ENCODE data around the gene MBD5. TPM values are rescaled to one million over a fixed set of nuclear protein-coding genes. Genes with fewer than 3 reads are reported as not detected.

Gene MBD5
- total and polyA plus RNA-seq, 9 donors = 12.2 to 23.6 (median 19.6) TPM

DNA sequence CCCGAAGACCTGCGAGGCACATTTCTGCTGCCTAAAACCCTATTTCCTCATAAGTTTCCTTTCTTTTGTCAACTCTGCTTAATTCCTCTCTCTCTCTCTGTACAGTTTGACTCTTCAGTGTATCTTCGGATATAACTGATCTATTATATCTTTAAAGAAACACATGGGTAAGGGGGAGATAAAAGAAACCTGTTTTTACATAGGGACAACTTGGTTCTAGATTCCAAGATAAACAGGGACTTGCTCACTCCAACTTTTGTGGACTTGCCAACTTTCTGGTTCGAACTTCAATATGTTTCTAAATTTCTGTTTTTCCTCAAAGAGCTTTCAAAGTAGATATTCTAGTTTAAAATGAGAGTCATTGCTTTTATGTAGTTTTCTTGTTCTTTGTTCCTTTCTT, 441.0 kb downstream of the MBD5 start:
- Histone ChIP-seq H3K4me3 (ENCODE audit: low read length) (no peak overlapping the region), H3K4me1 (ENCODE audit: control insufficient read depth, insufficient read depth, low read length) (no peaks in the 10 kb centered on the region), H3K27me3 (ENCODE audit: control insufficient read depth, insufficient read depth, low read length) (no peaks in the 10 kb centered on the region), H3K9me3 (replicated peaks; ENCODE audit: control insufficient read depth, low read depth, low read length) (no peaks in the 10 kb centered on the region), H3K27ac (ENCODE audit: low read length) (no peak overlapping the region), H3K36me3 (ENCODE audit: control insufficient read depth, insufficient read depth, low read length) (no peaks in the 10 kb centered on the region)
- no peak for DNase-seq
- 100% methylated on average over 2 of the region's 4 CpGs for WGBS (ENCODE audit: insufficient coverage)

GRCh38 chr2:148475626-148476025, 454.7 kb downstream of the MBD5 start:
- Histone ChIP-seq H3K4me3 (ENCODE audit: low read length) (no peak overlapping the region), H3K27ac (ENCODE audit: low read length) (no peak overlapping the region), H3K4me1 (ENCODE audit: control insufficient read depth, insufficient read depth, low read length) (no peaks in the 10 kb centered on the region), H3K9me3 (replicated peaks; ENCODE audit: control insufficient read depth, low read depth, low read length) (no peaks in the 10 kb centered on the region), H3K36me3 (ENCODE audit: control insufficient read depth, insufficient read depth, low read length) (no peaks in the 10 kb centered on the region), H3K27me3 (ENCODE audit: control insufficient read depth, insufficient read depth, low read length) (no peaks in the 10 kb centered on the region)
- no CpG with 5 or more reads among the region's 1 CpG for WGBS (ENCODE audit: insufficient coverage)
- no peak for DNase-seq

GRCh38 chr2:148479398-148479797, 458.5 kb downstream of the MBD5 start:
- no peaks in the 10 kb centered on the region for H3K27me3 ChIP-seq (ENCODE audit: control insufficient read depth, insufficient read depth, low read length)
- no peaks in the 10 kb centered on the region for H3K9me3 ChIP-seq (replicated peaks; ENCODE audit: control insufficient read depth, low read depth, low read length)
- H3K36me3 ChIP-seq (ENCODE audit: control insufficient read depth, insufficient read depth, low read length) = no peaks in the 10 kb centered on the region
- no peak overlapping the region for H3K27ac ChIP-seq (ENCODE audit: low read length)
- peaks cover 2% of the 10 kb centered on the region for H3K4me1 ChIP-seq (ENCODE audit: control insufficient read depth, insufficient read depth, low read length)
- no peak for DNase-seq
- WGBS (ENCODE audit: insufficient coverage) = no CpG with 5 or more reads among the region's 3 CpGs
- H3K4me3 ChIP-seq (ENCODE audit: low read length) = no peak overlapping the region

- Histone ChIP-seq H3K9me3 (replicated peaks; ENCODE audit: control insufficient read depth, low read depth, low read length) (no peaks in the 10 kb centered on the region), H3K27me3 (ENCODE audit: control insufficient read depth, insufficient read depth, low read length) (no peaks in the 10 kb centered on the region), H3K36me3 (ENCODE audit: control insufficient read depth, insufficient read depth, low read length) (no peaks in the 10 kb centered on the region), H3K4me3 (ENCODE audit: low read length) (no peak overlapping the region), H3K27ac (ENCODE audit: low read length) (no peak overlapping the region), H3K4me1 (ENCODE audit: control insufficient read depth, insufficient read depth, low read length) (peaks cover 2% of the 10 kb centered on the region)
- peak; percentile 17 for DNase-seq
- WGBS (ENCODE audit: insufficient coverage) = 31% methylated on average over 4 of the region's 4 CpGs
These were observed 462.8 kb downstream of the MBD5 start for GRCh38 chr2:148483665-148484064.

GRCh38 chr2:148484066-148484465, 463.2 kb downstream of the MBD5 start:
- H3K9me3 ChIP-seq (replicated peaks; ENCODE audit: control insufficient read depth, low read depth, low read length) = no peaks in the 10 kb centered on the region
- H3K36me3 ChIP-seq (ENCODE audit: control insufficient read depth, insufficient read depth, low read length) = no peaks in the 10 kb centered on the region
- no peak overlapping the region for H3K4me3 ChIP-seq (ENCODE audit: low read length)
- no peak overlapping the region for H3K27ac ChIP-seq (ENCODE audit: low read length)
- peaks cover 2% of the 10 kb centered on the region for H3K4me1 ChIP-seq (ENCODE audit: control insufficient read depth, insufficient read depth, low read length)
- no peak for DNase-seq
- no peaks in the 10 kb centered on the region for H3K27me3 ChIP-seq (ENCODE audit: control insufficient read depth, insufficient read depth, low read length)
- WGBS (ENCODE audit: insufficient coverage) = no CpG with 5 or more reads among the region's 1 CpG

DNA sequence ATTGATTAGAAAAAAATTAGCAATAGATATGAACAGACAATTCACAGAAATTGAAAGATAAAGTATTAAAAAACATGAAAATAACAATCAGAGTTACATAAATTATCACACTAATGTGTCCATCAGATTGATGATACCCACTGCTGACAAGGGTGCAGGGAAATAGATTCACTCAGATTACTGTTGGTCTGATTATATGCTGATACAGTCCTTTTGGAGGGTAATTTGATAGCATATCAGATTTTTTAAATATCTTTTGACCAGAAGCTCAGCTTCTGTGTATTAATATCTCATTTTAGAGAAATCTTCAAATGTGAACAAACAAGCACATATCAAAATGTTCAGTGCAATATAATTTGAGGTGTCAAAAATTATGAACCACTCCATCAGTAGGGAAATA, 465.8 kb downstream of the MBD5 start:
- H3K36me3 ChIP-seq (ENCODE audit: control insufficient read depth, insufficient read depth, low read length) = peaks cover 11% of the 10 kb centered on the region
- no peaks in the 10 kb centered on the region for H3K27me3 ChIP-seq (ENCODE audit: control insufficient read depth, insufficient read depth, low read length)
- no peak overlapping the region for H3K4me3 ChIP-seq (ENCODE audit: low read length)
- H3K9me3 ChIP-seq (replicated peaks; ENCODE audit: control insufficient read depth, low read depth, low read length) = no peaks in the 10 kb centered on the region
- no peak overlapping the region for H3K27ac ChIP-seq (ENCODE audit: low read length)
- no peak for DNase-seq
- H3K4me1 ChIP-seq (ENCODE audit: control insufficient read depth, insufficient read depth, low read length) = peaks cover 2% of the 10 kb centered on the region

DNA sequence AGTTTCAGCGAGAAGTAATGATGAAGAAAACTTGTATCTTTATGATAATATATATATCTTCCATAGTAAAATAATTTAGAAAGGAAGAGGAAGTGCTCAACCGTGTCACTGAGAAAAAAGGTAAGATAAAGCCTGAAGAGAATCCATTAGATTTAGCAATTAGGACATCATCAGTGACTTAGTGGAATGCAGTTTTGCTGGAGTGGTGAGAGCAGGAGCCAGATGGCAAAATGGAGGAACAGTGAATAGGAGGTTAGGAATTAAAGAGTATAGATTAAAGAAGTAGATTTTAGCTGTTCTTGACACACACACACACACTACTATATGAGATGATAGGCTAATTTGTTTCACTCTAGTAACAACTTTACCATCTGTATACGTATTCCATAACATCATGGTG, 466.5 kb downstream of the MBD5 start:
- Histone ChIP-seq H3K9me3 (replicated peaks; ENCODE audit: control insufficient read depth, low read depth, low read length) (no peaks in the 10 kb centered on the region), H3K4me1 (ENCODE audit: control insufficient read depth, insufficient read depth, low read length) (peaks cover 2% of the 10 kb centered on the region), H3K27ac (ENCODE audit: low read length) (no peak overlapping the region), H3K36me3 (ENCODE audit: control insufficient read depth, insufficient read depth, low read length) (peaks cover 11% of the 10 kb centered on the region), H3K4me3 (ENCODE audit: low read length) (no peak overlapping the region), H3K27me3 (ENCODE audit: control insufficient read depth, insufficient read depth, low read length) (no peaks in the 10 kb centered on the region)
- DNase-seq = no peak
- WGBS (ENCODE audit: insufficient coverage) = no CpG with 5 or more reads among the region's 3 CpGs

DNA sequence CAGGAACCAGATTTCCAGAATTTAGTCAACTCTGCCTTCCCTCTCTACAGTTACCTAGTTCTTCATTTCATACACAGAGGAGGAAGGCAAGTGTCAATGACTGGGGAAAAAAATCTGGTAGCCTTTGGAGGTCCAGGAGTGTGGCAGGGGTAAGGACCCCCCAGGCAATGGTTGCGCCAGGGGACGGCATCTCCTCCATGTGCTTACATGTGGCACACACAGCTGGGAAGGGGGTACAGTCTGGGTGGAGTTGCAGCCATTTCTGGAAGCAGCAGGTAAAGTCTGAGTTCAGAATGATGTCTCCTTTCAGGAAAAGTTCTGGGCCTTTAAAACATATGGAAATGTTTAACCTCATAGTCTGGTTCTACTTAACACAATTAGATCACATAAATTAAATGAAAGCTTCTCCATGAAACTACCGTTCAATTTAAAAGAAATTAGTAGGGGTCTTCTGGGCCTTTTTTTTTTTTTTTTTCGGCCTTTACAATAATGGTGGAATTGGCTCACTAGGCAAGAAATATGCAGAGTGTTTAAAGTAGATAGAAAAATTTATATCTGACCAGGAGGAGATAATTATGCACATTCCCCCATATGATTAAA, 470.0 kb downstream of the MBD5 start:
- no peak for DNase-seq
- 33% methylated on average over 2 of the region's 4 CpGs for WGBS (ENCODE audit: insufficient coverage)
- Histone ChIP-seq H3K9me3 (replicated peaks; ENCODE audit: control insufficient read depth, low read depth, low read length) (no peaks in the 10 kb centered on the region), H3K4me3 (ENCODE audit: low read length) (no peak overlapping the region), H3K27me3 (ENCODE audit: control insufficient read depth, insufficient read depth, low read length) (no peaks in the 10 kb centered on the region), H3K36me3 (ENCODE audit: control insufficient read depth, insufficient read depth, low read length) (peaks cover 11% of the 10 kb centered on the region), H3K27ac (ENCODE audit: low read length) (no peak overlapping the region), H3K4me1 (ENCODE audit: control insufficient read depth, insufficient read depth, low read length) (no peaks in the 10 kb centered on the region)

DNA sequence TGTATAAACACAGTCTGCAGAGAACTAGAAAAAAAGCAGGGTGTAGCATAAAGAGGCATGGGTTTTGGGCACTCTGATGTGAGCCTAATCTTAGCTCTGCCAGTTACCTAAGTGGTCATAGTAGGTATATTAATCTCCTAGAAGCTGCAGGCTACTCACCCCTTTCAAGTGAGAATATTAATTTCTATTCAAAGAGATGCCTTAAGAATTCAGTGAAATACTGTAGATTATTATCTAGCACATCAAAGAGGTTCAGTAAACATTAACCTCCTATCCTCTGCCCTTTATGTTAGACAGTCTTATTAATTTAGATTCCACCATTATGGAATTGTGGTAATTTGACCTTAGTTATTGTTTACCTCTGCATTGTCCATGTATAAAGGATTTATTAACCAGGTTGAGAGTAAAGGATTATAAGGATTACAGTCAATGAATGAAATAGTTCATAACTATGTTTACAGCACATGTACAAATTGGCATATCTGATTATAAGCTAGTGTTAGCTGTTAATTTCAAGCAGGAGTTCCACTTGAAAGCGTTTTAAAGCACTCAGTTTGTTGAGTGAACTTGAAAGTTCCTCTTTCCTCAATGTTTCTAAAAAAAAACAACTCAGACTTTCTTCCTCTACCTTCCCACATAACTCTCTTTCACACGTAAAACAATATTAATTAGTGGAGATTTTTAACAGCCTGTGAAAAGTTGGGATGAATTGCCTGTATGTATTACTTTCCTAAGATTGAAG, 473.1 kb downstream of the MBD5 start:
- Histone ChIP-seq H3K4me3 (ENCODE audit: low read length) (no peak overlapping the region), H3K4me1 (ENCODE audit: control insufficient read depth, insufficient read depth, low read length) (no peaks in the 10 kb centered on the region), H3K27ac (ENCODE audit: low read length) (no peak overlapping the region), H3K27me3 (ENCODE audit: control insufficient read depth, insufficient read depth, low read length) (no peaks in the 10 kb centered on the region), H3K36me3 (ENCODE audit: control insufficient read depth, insufficient read depth, low read length) (peaks cover 14% of the 10 kb centered on the region), H3K9me3 (replicated peaks; ENCODE audit: control insufficient read depth, low read depth, low read length) (no peaks in the 10 kb centered on the region)
- no peak for DNase-seq
- no CpG with 5 or more reads among the region's 2 CpGs for WGBS (ENCODE audit: insufficient coverage)

GRCh38 chr2:148495586-148495985, 474.7 kb downstream of the MBD5 start:
- Histone ChIP-seq H3K27me3 (ENCODE audit: control insufficient read depth, insufficient read depth, low read length) (no peaks in the 10 kb centered on the region), H3K4me3 (ENCODE audit: low read length) (no peak overlapping the region), H3K4me1 (ENCODE audit: control insufficient read depth, insufficient read depth, low read length) (no peaks in the 10 kb centered on the region), H3K27ac (ENCODE audit: low read length) (no peak overlapping the region), H3K36me3 (ENCODE audit: control insufficient read depth, insufficient read depth, low read length) (peaks cover 2% of the 10 kb centered on the region), H3K9me3 (replicated peaks; ENCODE audit: control insufficient read depth, low read depth, low read length) (no peaks in the 10 kb centered on the region)
- WGBS (ENCODE audit: insufficient coverage) = no CpG with 5 or more reads among the region's 2 CpGs
- DNase-seq = no peak
